ENCODE data around the gene ANKRD36.
"Not testable (repeated sequence)": the region's sequence is repeated elsewhere in the genome, so short reads cannot be mapped to it uniquely, and the experiment has no call there.

Gene ANKRD36

GRCh38 chr2:97210325-97210724, 97.4 kb downstream of the ANKRD36 start:
- DNase-seq (ENCODE audit: insufficient read length) (no peak), FAIRE-seq (no peak)
- TF ChIP-seq POLR2A (IDR thresholded peaks at IDR 0.05; ENCODE audit: low read depth, low read length) = no peak
- no peak for TF ChIP-seq TAF1 (IDR thresholded peaks at IDR 0.05; ENCODE audit: borderline replicate concordance, low read depth, low read length)
- TF ChIP-seq POLR2AphosphoS5 (IDR thresholded peaks at IDR 0.05; ENCODE audit: low read depth, low read length) = no peak

GRCh38 chr2:97215025-97215424, 102.1 kb downstream of the ANKRD36 start:
- DNase-seq (ENCODE audit: insufficient read length); FAIRE-seq: not testable (repeated sequence)

- not testable (repeated sequence) for DNase-seq (ENCODE audit: insufficient read length); FAIRE-seq
Measured at GRCh38 chr2:97230848-97231585, 118.1 kb downstream of the ANKRD36 start.

- FAIRE-seq; DNase-seq (ENCODE audit: insufficient read length): not testable (repeated sequence)
Measured at GRCh38 chr2:97232981-97233380, 120.0 kb downstream of the ANKRD36 start.

GRCh38 chr2:97233660-97234295, 120.8 kb downstream of the ANKRD36 start:
- FAIRE-seq; DNase-seq (ENCODE audit: insufficient read length): not testable (repeated sequence)

- not testable (repeated sequence) for DNase-seq (ENCODE audit: insufficient read length); FAIRE-seq
Measured at GRCh38 chr2:97261192-97261591, 148.2 kb downstream of the ANKRD36 start.

- not testable (repeated sequence) for FAIRE-seq; DNase-seq (ENCODE audit: insufficient read length)
Measured at GRCh38 chr2:97266449-97266848, 153.5 kb downstream of the ANKRD36 start.

- no peak for FAIRE-seq
- TF ChIP-seq POLR2A (IDR thresholded peaks at IDR 0.05; ENCODE audit: low read depth, low read length) = no peak
- no peak for TF ChIP-seq TAF1 (IDR thresholded peaks at IDR 0.05; ENCODE audit: borderline replicate concordance, low read depth, low read length)
- no peak for TF ChIP-seq POLR2AphosphoS5 (IDR thresholded peaks at IDR 0.05; ENCODE audit: low read depth, low read length)
- no peak for DNase-seq (ENCODE audit: insufficient read length)
Measured at GRCh38 chr2:97267411-97268074, 154.6 kb downstream of the ANKRD36 start.

- not testable (repeated sequence) for DNase-seq (ENCODE audit: insufficient read length); FAIRE-seq
Measured at GRCh38 chr2:97268075-97268591, 155.2 kb downstream of the ANKRD36 start.

GRCh38 chr2:97276232-97276798, 163.4 kb downstream of the ANKRD36 start:
- not testable (repeated sequence) for DNase-seq (ENCODE audit: insufficient read length); FAIRE-seq

GRCh38 chr2:97285187-97285586, 172.2 kb downstream of the ANKRD36 start:
- FAIRE-seq; DNase-seq (ENCODE audit: insufficient read length): not testable (repeated sequence)

- not testable (repeated sequence) for FAIRE-seq; DNase-seq (ENCODE audit: insufficient read length)
Measured at GRCh38 chr2:97293687-97294086, 180.7 kb downstream of the ANKRD36 start.
